CD4-positive, alpha-beta memory T cell (primary cell): ENCODE measurements around the gene PLCB1. TPM values are rescaled to one million over a fixed set of nuclear protein-coding genes. Genes with fewer than 3 reads are reported as not detected.

Source experiments
- CTCF ChIA-PET: fragments of 350-600 bp; sonication (Branson Sonifier 250); formaldehyde crosslinking; loops from one replicate; lab custom pipeline; 2021; ENCODE audit warnings: inconsistent platforms; ENCODE audit not compliant: partially characterized antibody; lab: Charles Lee
- POLR2A ChIA-PET: fragments of 350-600 bp; sonication (Branson Sonifier 250); formaldehyde crosslinking; loops from one replicate; lab custom pipeline; 2021; ENCODE audit not compliant: partially characterized antibody; lab: Charles Lee
- DNase-seq, 5 donors: peaks; one replicate each; pipeline versions ENCODE4 v3.0.0 to v3.0.0-alpha.2; 2020 to 2022; ENCODE audit warnings: mixed read lengths in 1 of 5
- H3K27ac ChIP-seq: one replicate; pipeline ENCODE4 v1.7.0; 2013; ENCODE audit warnings: low read depth, low read length
- H3K27me3 ChIP-seq: 2 replicates; pipeline ENCODE4 v1.7.0; 2013; ENCODE audit warnings: mild to moderate bottlenecking, low read length, moderate library complexity; ENCODE audit not compliant: insufficient read depth
- H3K36me3 ChIP-seq: 2 replicates; pipeline ENCODE4 v1.7.0; 2013; ENCODE audit warnings: mild to moderate bottlenecking, low read length, moderate library complexity; ENCODE audit not compliant: insufficient read depth
- H3K4me1 ChIP-seq: 2 replicates; pipeline ENCODE4 v1.7.0; 2013; ENCODE audit warnings: mild to moderate bottlenecking, low read length, moderate library complexity; ENCODE audit not compliant: insufficient read depth
- H3K4me3 ChIP-seq, 2 donors: one replicate each; pipeline ENCODE4 v1.7.0; 2013; ENCODE audit warnings: low read length in 2 of 2, mild to moderate bottlenecking in 1 of 2
- H3K9me3 ChIP-seq, 2 donors: one replicate each; pipeline ENCODE4 v1.7.0; 2013; ENCODE audit warnings: low read length in 2 of 2, control low read depth in 1 of 2; ENCODE audit not compliant: control insufficient read depth in 1 of 2
- H3K27ac Mint-ChIP-seq, 7 donors: one replicate each; pipeline ENCODE4 v1.8.0; 2020 to 2021; ENCODE audit warnings: mixed read lengths in 7 of 7, mild to moderate bottlenecking in 6 of 7, inconsistent platforms in 3 of 7, moderate library complexity in 3 of 7
- H3K27me3 Mint-ChIP-seq, 2 donors: one replicate each; pipeline ENCODE4 v1.8.0; 2020 to 2021; ENCODE audit warnings: mixed read lengths in 2 of 2
- H3K36me3 Mint-ChIP-seq, 2 donors: one replicate each; pipeline ENCODE4 v1.8.0; 2020 to 2021; ENCODE audit warnings: mixed read lengths in 2 of 2, inconsistent platforms in 1 of 2, mild to moderate bottlenecking in 1 of 2
- H3K4me1 Mint-ChIP-seq, 4 donors: one replicate each; pipeline ENCODE4 v1.8.0; 2020 to 2021; ENCODE audit warnings: mixed read lengths in 4 of 4, mild to moderate bottlenecking in 1 of 4
- H3K4me3 Mint-ChIP-seq, 8 donors: one replicate each; pipeline ENCODE4 v1.8.0; 2020 to 2021; ENCODE audit warnings: mixed read lengths in 8 of 8, mild to moderate bottlenecking in 7 of 8, moderate library complexity in 6 of 8, inconsistent platforms in 3 of 8
- H3K9me3 Mint-ChIP-seq, 8 donors: one replicate each; pipeline ENCODE4 v1.8.0; 2020 to 2021; ENCODE audit warnings: mixed read lengths in 8 of 8, mild to moderate bottlenecking in 5 of 8, inconsistent platforms in 3 of 8, moderate library complexity in 1 of 8
- intact Hi-C: fragments of 100-400 bp; cut with micrococcal nuclease; formaldehyde crosslinking; loops from one replicate; pipeline ENCODE4 v1.15.1; 2023
- polyA plus RNA-seq, 2 donors: library from polyadenylated mRNA; unstranded; fragments of 300-500 nt; fragmentation: Illumina TruSeq; gene quantifications; one replicate each; pipeline ENCODE4 v1.2.3, GENCODE V29; 2021
- total RNA-seq, 2 experiments: library from RNA; stranded (reverse); gene quantifications; one replicate each; pipeline ENCODE4 v1.2.3, GENCODE V29; 2021

PLCB1 gene
- total and polyA plus RNA-seq, 4 experiments from 2014 or later: 5.5 to 9.6 (median 8.2) TPM

DNA sequence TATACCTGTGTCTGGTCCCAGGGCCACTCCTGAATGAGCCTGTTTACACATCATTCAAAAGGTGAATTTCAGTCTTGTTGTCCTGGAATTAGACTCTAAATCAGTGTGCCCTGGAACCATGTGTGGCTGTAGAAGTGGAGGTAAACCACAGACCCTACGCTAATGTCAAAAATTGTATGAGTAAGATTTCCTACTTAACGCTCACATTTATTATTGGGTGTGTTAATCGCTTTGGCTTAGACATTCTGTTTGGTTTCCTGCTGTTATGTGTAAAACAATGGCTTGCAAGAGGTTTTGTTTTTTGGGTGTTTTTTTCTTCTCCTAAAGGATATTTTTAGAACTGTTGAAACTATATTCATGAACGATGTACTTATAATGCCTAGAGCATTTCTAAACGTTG, 19.3 kb downstream of the PLCB1 start:
- peak overlapping the region; percentile 24 to 83 (median 74) for H3K27ac Mint-ChIP-seq
- DNase-seq: no peak
- H3K36me3 Mint-ChIP-seq: no peaks in the 10 kb centered on the region
- intact Hi-C loops: loop anchor here (5.0 kb wide), 2 partner anchors 61 to 129 kb away; no protein-coding TSS in a partner anchor
- peaks cover 30 to 64% (median 49%) of the 10 kb centered on the region in 4 donors for H3K4me1 Mint-ChIP-seq
- Histone ChIP-seq H3K27ac (no peak overlapping the region), H3K4me3 (no peak overlapping the region), H3K9me3 (no peaks in the 10 kb centered on the region), H3K4me1 (peaks cover 59% of the 10 kb centered on the region), H3K36me3 (no peaks in the 10 kb centered on the region), H3K27me3 (no peaks in the 10 kb centered on the region)
- POLR2A ChIA-PET: no interaction called here
- CTCF ChIA-PET: interaction anchor here (1.7 kb wide), 1 partner anchor 13 kb away, joined by 3 read pairs; no protein-coding TSS in a partner anchor
- H3K9me3 Mint-ChIP-seq: no peaks in the 10 kb centered on the region
- H3K4me3 Mint-ChIP-seq: peak overlapping the region in 6 of 8 donors; percentile 30 to 74 (median 56)
- no peaks in the 10 kb centered on the region for H3K27me3 Mint-ChIP-seq

DNA sequence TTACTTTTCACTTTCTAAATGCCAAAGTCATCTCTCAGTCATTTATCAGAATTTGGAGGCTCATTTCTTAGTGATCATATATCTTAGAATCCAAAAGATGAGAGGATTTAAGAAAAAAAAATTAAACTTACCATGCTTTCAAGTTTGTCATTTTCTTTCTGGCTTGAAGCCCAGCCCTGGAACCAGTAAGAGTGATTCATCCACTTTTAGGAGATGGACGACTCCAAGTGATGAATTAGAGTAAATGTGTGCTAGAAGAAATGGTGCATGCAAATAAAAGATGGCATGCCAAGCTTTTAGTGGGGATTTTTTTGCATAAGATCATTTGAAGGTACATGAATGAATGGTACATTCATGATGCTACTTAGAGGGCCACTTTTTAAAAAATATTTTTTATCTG, 20.1 kb downstream of the PLCB1 start:
- H3K27ac Mint-ChIP-seq: peak overlapping the region in 1 of 7 donors; percentile 83
- H3K4me1 Mint-ChIP-seq: peaks cover 36 to 70% (median 55%) of the 10 kb centered on the region in 4 donors
- no peaks in the 10 kb centered on the region for H3K9me3 ChIP-seq
- H3K4me1 ChIP-seq: peaks cover 67% of the 10 kb centered on the region
- CTCF ChIA-PET: interaction anchor here (1.7 kb wide), 1 partner anchor 14 kb away, joined by 3 read pairs; no protein-coding TSS in a partner anchor
- H3K4me3 Mint-ChIP-seq: peak overlapping the region in 2 of 8 donors; percentile 53 to 74
- no peak overlapping the region for H3K4me3 ChIP-seq
- no peaks in the 10 kb centered on the region for H3K27me3 ChIP-seq
- H3K27me3 Mint-ChIP-seq: no peaks in the 10 kb centered on the region
- no peak for DNase-seq
- no peaks in the 10 kb centered on the region for H3K36me3 ChIP-seq
- intact Hi-C loops: loop anchor here (5.0 kb wide), 2 partner anchors 60 to 130 kb away; no protein-coding TSS in a partner anchor
- no peak overlapping the region for H3K27ac ChIP-seq
- POLR2A ChIA-PET: no interaction called here
- no peaks in the 10 kb centered on the region for H3K9me3 Mint-ChIP-seq
- H3K36me3 Mint-ChIP-seq: no peaks in the 10 kb centered on the region

DNA sequence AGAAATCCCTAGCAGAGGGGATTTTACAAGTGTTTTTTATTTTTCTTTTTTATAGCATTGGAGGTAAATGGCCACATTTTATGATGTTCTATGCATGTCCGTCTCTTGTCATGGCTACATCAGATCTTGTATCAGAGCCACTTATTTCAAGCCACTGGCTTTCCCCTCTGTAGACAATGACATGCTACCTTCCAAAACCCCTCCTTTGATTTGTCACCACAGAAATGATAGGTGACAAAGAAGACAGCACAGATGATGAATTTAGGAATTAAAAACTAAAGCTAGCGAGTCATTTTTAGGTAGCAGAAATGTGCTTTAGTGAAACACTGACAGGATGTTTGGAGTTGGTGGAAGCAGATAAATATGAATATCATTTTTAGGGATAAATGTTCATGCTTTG, 20.8 kb downstream of the PLCB1 start:
- Histone ChIP-seq H3K36me3 (no peaks in the 10 kb centered on the region), H3K27me3 (no peaks in the 10 kb centered on the region), H3K4me1 (peaks cover 70% of the 10 kb centered on the region), H3K9me3 (no peaks in the 10 kb centered on the region), H3K27ac (no peak overlapping the region), H3K4me3 (no peak overlapping the region)
- H3K36me3 Mint-ChIP-seq: no peaks in the 10 kb centered on the region
- peaks cover 0 to under 1% (median 0%) of the 10 kb centered on the region in 8 donors for H3K9me3 Mint-ChIP-seq
- intact Hi-C loops: loop anchor here (1.0 to 5.0 kb wide), 3 partner anchors 21 to 131 kb away; partner anchors contain the start of gene PLCB1
- peak overlapping the region in 5 of 7 donors; percentile 29 to 61 (median 49) for H3K27ac Mint-ChIP-seq
- CTCF ChIA-PET: interaction anchor here (0.8 kb wide), 1 partner anchor 9 kb away, joined by 3 read pairs; no protein-coding TSS in a partner anchor
- no peak for DNase-seq
- POLR2A ChIA-PET: interaction anchor here (0.7 to 2.5 kb wide), 3 partner anchors 9 to 133 kb away, joined by 3 to 9 read pairs (median 3); partner anchors contain the start of gene TMX4
- H3K4me1 Mint-ChIP-seq: peaks cover 34 to 68% (median 53%) of the 10 kb centered on the region in 4 donors
- no peaks in the 10 kb centered on the region for H3K27me3 Mint-ChIP-seq
- H3K4me3 Mint-ChIP-seq: peak overlapping the region in 2 of 8 donors; percentile 8 to 56

DNA sequence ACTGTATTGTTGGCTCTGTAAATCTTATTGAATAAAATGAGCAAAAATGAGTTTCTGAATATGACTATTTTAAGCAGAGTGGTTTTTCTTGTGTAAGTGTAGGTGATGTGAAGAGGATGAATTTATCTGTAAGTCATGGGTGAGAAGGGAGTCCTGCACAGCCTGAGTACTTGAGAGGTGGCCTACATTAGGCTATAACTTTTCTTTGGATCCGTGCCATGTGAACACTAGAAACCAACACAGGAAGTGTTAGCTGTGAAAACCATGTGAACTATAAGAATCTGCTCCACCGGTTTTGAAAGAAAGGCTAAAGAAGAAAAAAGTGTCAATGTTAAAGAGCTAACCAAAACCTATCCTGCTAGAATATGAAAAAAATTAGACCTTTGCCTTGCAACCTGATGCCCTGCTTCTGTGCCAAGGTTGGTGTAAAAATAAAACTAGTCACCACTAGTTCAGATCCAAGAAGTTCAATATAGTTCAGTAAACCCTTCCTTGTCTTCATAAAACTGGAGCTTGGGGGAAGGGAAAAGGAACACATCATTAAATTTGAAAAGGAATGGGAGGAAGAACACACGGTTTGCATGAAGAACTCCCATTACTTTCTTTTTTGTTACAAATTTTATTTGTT, 21.3 kb downstream of the PLCB1 start:
- intact Hi-C loops: loop anchor here (1.0 to 5.0 kb wide), 3 partner anchors 21 to 131 kb away; partner anchors contain the start of gene PLCB1
- H3K27ac ChIP-seq: no peak overlapping the region
- H3K9me3 ChIP-seq: no peaks in the 10 kb centered on the region
- Mint-ChIP-seq H3K27me3 (no peaks in the 10 kb centered on the region), H3K36me3 (no peaks in the 10 kb centered on the region), H3K4me3 (peak overlapping the region in 7 of 8 donors; percentile 1 to 66 (median 52)), H3K4me1 (peaks cover 34 to 70% (median 55%) of the 10 kb centered on the region in 4 donors), H3K9me3 (peaks cover 0 to 4% (median 0%) of the 10 kb centered on the region in 8 donors), H3K27ac (peak overlapping the region; percentile 10 to 65 (median 48))
- no peak overlapping the region for H3K4me3 ChIP-seq
- POLR2A ChIA-PET: interaction anchor here (0.7 to 2.5 kb wide), 3 partner anchors 8 to 133 kb away, joined by 3 to 9 read pairs (median 3); partner anchors contain the start of gene TMX4
- H3K4me1 ChIP-seq: peaks cover 70% of the 10 kb centered on the region
- H3K36me3 ChIP-seq: no peaks in the 10 kb centered on the region
- H3K27me3 ChIP-seq: no peaks in the 10 kb centered on the region
- CTCF ChIA-PET: interaction anchor here (0.8 kb wide), 1 partner anchor 9 kb away, joined by 3 read pairs; no protein-coding TSS in a partner anchor
- DNase-seq: peak; percentile 33 to 57 (median 47)

DNA sequence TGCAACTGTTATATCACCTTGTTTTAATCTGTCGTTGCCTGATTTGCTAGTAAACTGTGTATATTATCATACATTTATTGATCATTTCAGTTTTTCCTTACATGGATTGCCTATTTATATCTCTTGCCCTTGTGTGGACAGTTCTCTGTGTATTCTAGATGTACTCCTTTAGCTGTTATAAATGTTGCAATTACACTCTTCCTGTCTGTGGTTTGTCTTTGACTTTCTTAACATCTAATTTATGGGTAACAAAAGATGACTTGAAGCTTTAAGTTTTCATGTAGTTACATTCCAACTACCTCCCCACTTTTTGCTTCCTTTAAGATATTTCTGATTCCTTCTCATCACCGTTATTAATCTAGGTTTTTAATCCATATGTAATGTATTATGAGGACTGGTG, 22.6 kb downstream of the PLCB1 start:
- H3K4me3 Mint-ChIP-seq: peak overlapping the region in 6 of 8 donors; percentile 4 to 59 (median 32)
- peaks cover 0 to 4% (median 0%) of the 10 kb centered on the region in 8 donors for H3K9me3 Mint-ChIP-seq
- CTCF ChIA-PET: interaction anchor here (1.4 kb wide), 1 partner anchor 234 kb away, joined by 4 read pairs; no protein-coding TSS in a partner anchor
- H3K27ac Mint-ChIP-seq: peak overlapping the region in 6 of 7 donors; percentile 9 to 59 (median 35)
- no peaks in the 10 kb centered on the region for H3K27me3 Mint-ChIP-seq
- no peaks in the 10 kb centered on the region for H3K36me3 Mint-ChIP-seq
- no peak for DNase-seq
- H3K4me1 ChIP-seq: peaks cover 70% of the 10 kb centered on the region
- no peaks in the 10 kb centered on the region for H3K36me3 ChIP-seq
- H3K4me3 ChIP-seq: no peak overlapping the region
- peaks cover 34 to 70% (median 55%) of the 10 kb centered on the region in 4 donors for H3K4me1 Mint-ChIP-seq
- H3K27ac ChIP-seq: no peak overlapping the region
- no peaks in the 10 kb centered on the region for H3K27me3 ChIP-seq
- no peaks in the 10 kb centered on the region for H3K9me3 ChIP-seq
- POLR2A ChIA-PET: interaction anchor here (2.5 kb wide), 1 partner anchor 135 kb away, joined by 9 read pairs; the partner anchor contains the start of gene TMX4
- intact Hi-C loops: loop anchor here (5.0 kb wide), 2 partner anchors 58 to 132 kb away; no protein-coding TSS in a partner anchor

DNA sequence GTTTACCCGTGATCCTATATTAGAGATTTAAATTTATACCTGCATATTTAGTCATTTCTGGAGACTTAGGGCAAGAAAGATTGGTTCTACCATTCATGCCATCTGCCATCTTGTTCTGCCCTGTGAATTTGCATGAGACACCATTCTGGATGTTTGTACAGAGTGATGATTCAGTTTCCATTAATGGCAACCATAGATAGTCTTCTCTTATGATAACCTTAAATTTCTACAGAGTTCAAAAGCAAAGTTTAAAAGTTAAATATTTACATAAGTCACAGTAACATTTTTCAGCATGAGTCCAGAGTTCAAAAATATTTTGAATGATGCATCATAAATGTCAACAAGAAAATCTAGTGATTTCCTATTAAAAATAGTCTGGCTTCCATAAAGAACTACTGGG, 23.2 kb downstream of the PLCB1 start:
- ChIA-PET CTCF (interaction anchor here (1.4 kb wide), 1 partner anchor 233 kb away, joined by 4 read pairs; no protein-coding TSS in a partner anchor), POLR2A (no interaction called here)
- Mint-ChIP-seq H3K9me3 (peaks cover 0 to 5% (median 4%) of the 10 kb centered on the region in 8 donors), H3K4me3 (peak overlapping the region in 4 of 8 donors; percentile 1 to 59 (median 30)), H3K27ac (peak overlapping the region in 3 of 7 donors; percentile 31 to 37 (median 33)), H3K4me1 (peaks cover 34 to 70% (median 55%) of the 10 kb centered on the region in 4 donors), H3K36me3 (peaks cover 0 to 3% of the 10 kb centered on the region in 2 donors), H3K27me3 (no peaks in the 10 kb centered on the region)
- Histone ChIP-seq H3K36me3 (no peaks in the 10 kb centered on the region), H3K9me3 (no peaks in the 10 kb centered on the region), H3K27ac (no peak overlapping the region), H3K27me3 (no peaks in the 10 kb centered on the region), H3K4me3 (no peak overlapping the region), H3K4me1 (peaks cover 70% of the 10 kb centered on the region)
- intact Hi-C loops: no loop called here
- DNase-seq: no peak
